ENCODE results near the gene IER3.
A peak's percentile ranks its signal among the peaks of the same experiment; 100 is the strongest.
"Not testable (repeated sequence)": the region's sequence is repeated elsewhere in the genome, so short reads cannot be mapped to it uniquely, and the experiment has no call there.

Gene IER3

DNA sequence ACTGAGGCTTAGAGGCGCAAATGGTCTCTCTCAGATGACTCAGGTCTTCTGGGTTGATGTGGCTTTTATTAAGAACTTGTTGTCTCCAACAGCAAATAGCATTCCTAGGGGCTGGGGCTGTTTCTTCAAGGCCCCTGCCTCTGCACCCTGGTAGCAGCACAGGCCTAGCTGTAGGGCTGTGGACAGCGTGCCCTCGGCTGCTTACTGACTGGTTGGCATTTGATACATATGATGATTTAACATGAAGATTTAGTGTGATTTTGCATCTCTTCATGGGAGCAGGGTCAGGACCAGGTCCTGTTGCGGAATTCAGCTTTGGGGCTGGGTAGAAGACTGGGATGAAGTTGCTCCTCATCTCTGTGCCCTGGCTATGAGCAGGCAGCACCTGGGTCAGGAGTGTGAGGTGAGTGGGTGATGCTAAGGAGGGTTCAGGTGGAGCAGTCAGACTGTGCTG, 24.3 kb upstream of the IER3 start:
- DNase-seq (ENCODE audit: low spot score): no peak

- DNase-seq (ENCODE audit: low spot score): no peak
Measured at GRCh38 chr6:30767944-30768301, 23.6 kb upstream of the IER3 start.

DNA sequence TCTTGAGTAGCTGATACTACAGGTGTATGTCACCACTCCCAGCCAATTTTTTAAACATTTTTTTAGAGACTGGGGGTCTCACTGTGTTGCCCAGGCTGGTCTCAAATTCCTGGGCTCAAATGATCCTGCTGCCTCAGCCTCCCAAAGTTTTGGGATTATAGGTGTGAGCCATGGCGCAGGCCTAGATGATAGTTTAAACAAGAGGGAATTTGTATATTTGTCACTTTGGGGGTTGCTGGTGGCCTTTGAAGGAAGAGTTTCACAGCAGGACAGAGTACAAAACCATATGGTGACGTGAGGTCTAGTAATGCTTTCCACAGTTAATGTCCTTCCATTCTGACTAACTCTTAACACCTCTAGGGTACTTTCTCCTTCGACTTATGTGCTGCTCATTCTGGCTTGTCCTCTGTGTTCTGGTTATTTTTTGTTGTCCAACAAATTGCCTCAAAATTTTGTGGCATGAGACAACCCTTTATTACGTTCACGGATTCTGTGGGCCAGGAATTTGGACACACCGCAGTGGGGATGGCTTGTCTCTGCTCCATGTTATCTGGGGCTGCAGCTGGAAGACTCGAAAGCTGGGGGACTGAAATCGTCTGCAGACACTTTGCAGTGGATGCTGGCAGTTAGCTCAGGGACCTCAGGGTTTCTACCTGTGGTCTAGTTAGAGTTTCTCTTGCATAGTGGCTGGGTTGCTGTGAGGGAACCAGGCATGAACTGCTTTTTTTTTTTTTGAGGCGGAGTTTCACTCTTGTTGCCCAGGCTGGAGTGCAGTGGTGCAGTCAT, 23.0 kb upstream of the IER3 start:
- DNase-seq (ENCODE audit: low spot score): no peak

GRCh38 chr6:30766461-30767157, 22.3 kb upstream of the IER3 start:
- DNase-seq (ENCODE audit: low spot score): no peak

- DNase-seq (ENCODE audit: low spot score): not testable (repeated sequence)
Measured at GRCh38 chr6:30765495-30765894, 21.1 kb upstream of the IER3 start.

GRCh38 chr6:30764490-30765043, 20.2 kb upstream of the IER3 start:
- DNase-seq (ENCODE audit: low spot score): not testable (repeated sequence)

GRCh38 chr6:30763618-30764489, 19.5 kb upstream of the IER3 start:
- no peak for DNase-seq (ENCODE audit: low spot score)

- DNase-seq (ENCODE audit: low spot score): no peak
Measured at GRCh38 chr6:30763155-30763617, 18.8 kb upstream of the IER3 start.

GRCh38 chr6:30761791-30762429, 17.6 kb upstream of the IER3 start:
- DNase-seq (ENCODE audit: low spot score): no peak

DNA sequence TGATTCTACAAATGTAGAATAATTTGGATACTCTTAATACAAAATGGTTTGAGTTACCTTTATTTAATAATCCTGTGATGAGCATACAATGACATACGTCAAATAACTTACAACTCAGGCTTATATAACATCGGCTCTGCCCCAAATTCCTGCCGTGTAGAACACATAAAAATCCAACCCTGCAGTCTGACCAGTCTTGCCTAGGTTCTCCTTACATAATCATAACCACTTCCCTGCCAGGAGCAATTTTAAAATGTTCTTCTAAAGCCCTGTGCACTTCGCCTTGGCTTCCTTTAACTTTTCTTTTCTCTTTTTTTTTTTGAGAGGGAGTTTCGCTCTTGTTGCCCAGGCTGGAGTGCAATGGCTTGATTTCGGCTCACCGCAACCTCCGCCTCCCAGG, 16.2 kb upstream of the IER3 start:
- DNase-seq (ENCODE audit: low spot score): no peak

GRCh38 chr6:30759575-30760239, 15.4 kb upstream of the IER3 start:
- DNase-seq (ENCODE audit: low spot score): no peak

- no peak for DNase-seq (ENCODE audit: low spot score)
Measured at GRCh38 chr6:30757261-30757904, 13.0 kb upstream of the IER3 start.

GRCh38 chr6:30756405-30757003, 12.2 kb upstream of the IER3 start:
- DNase-seq (ENCODE audit: low spot score): not testable (repeated sequence)

DNA sequence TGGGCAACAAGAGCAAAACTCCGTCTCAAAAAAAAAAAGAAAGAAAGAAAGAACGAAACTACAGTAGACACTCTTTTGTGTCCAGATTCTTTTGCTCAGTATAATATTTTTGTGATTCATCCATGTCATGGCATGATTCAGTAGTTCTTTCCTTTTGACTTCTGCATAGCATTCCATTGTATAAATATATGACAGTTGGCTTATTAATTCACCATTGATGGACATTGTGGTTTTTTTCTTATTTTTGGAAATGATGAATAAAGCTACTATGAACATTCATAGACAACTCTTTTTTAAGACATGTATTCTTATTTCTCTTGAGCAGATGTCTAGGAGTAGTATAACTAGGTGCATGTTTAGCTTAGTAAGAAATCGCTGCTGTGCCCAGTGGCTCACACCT, 10.3 kb upstream of the IER3 start:
- no peak for DNase-seq (ENCODE audit: low spot score)

- DNase-seq (ENCODE audit: low spot score): peak; percentile 17
Measured at GRCh38 chr6:30752157-30752927, 8.0 kb upstream of the IER3 start.

- no peak for DNase-seq (ENCODE audit: low spot score)
Measured at GRCh38 chr6:30750379-30750668, 6.0 kb upstream of the IER3 start.

GRCh38 chr6:30749554-30750378, 5.4 kb upstream of the IER3 start:
- no peak for DNase-seq (ENCODE audit: low spot score)

DNA sequence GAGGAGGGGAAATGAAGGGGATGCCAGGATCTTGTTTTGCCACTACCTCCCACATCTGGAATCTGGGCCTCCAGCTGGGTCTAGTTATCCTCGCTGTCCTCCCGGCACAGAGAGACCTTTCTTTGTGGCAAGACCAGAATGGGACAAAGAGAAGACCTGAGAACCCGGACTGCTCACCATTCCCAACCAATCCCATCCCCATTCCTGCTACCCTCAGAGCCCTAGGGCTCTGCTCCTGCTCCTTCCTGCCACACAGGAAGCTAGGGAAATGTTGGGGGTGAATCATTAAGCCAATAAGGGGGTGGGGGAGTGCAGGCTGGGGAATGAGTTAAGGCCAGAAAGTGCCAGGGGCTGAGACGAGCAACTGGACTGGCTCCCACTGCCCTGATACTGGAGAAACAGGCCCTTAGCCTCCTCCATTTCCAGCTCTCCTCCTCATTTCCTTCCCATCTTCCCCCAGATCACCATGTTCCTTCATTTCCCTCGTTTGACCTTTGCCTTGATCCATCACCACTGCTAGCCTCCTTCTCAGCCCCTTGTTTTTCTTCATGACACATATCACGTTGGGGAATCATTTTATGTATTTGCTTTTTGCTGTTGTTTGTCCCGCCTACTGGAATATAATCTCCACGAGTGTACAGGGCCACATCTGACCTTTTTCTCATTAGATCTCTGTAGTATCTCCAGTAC, 4.6 kb upstream of the IER3 start:
- DNase-seq (ENCODE audit: low spot score): no peak

All from putamen (tissue), 1 donor.